DND-41 (cell line): ENCODE measurements around the gene SGTA.

Source experiments
- CTCF ChIP-seq: IDR thresholded peaks from 2 replicates; pipeline ENCODE4 v1.5.1; 2012; ENCODE audit warnings: borderline replicate concordance, low read length, moderate library complexity, mild to moderate bottlenecking; ENCODE audit not compliant: poor library complexity, severe bottlenecking; ENCODE audit errors: extremely low read depth
- EZH2 ChIP-seq: IDR thresholded peaks from 3 replicates; pipeline ENCODE4 v1.6.1; 2012; ENCODE audit warnings: borderline replicate concordance, low read depth, mild to moderate bottlenecking, moderate library complexity, low read length, inconsistent platforms; ENCODE audit not compliant: severe bottlenecking

- no peak for TF ChIP-seq CTCF
- TF ChIP-seq EZH2: no peak
Observed at GRCh38 chr19:2810141-2811091, 27.3 kb upstream of the SGTA start.
